HUES6 (cell line): ENCODE data around the gene EXOC3L4.
"Not testable (repeated sequence)": the region's sequence is repeated elsewhere in the genome, so short reads cannot be mapped to it uniquely, and the experiment has no call there.

Source experiments
- H3K27ac ChIP-seq: 2 replicates; pipeline ENCODE4 v1.7.0; 2013; ENCODE audit warnings: low read depth, mild to moderate bottlenecking, low read length, inconsistent platforms
- H3K27me3 ChIP-seq: 2 replicates; pipeline ENCODE4 v1.6.1; 2013; ENCODE audit warnings: low read length; ENCODE audit not compliant: control insufficient read depth, insufficient read depth
- H3K36me3 ChIP-seq: 2 replicates; pipeline ENCODE4 v1.6.1; 2013; ENCODE audit warnings: low read length; ENCODE audit not compliant: control insufficient read depth, insufficient read depth
- H3K4me1 ChIP-seq: 2 replicates; pipeline ENCODE4 v1.6.1; 2013; ENCODE audit warnings: low read length; ENCODE audit not compliant: control insufficient read depth, insufficient read depth
- H3K4me3 ChIP-seq: 2 replicates; pipeline ENCODE4 v1.5.1; 2013; ENCODE audit warnings: low read depth, low read length
- H3K9ac ChIP-seq: one replicate; pipeline ENCODE4 v1.6.1; 2013; ENCODE audit warnings: mild to moderate bottlenecking, low read length
- H3K9me3 ChIP-seq: 2 replicates; pipeline ENCODE4 v1.6.1; 2013; ENCODE audit warnings: low read depth, low read length; ENCODE audit not compliant: control insufficient read depth, insufficient read depth

The EXOC3L4 gene

GRCh38 chr14:103110681-103111231, 16.2 kb downstream of the EXOC3L4 start:
- H3K4me3 ChIP-seq, result peak overlapping the region; percentile 46; the same call in 1 of the 2 replicates
- H3K27ac ChIP-seq, result peak overlapping the region; percentile 87; the same call in 1 of the 2 replicates
- peak overlapping the region; percentile 59 for H3K9ac ChIP-seq
- peaks cover 46% of the 10 kb centered on the region for H3K4me1 ChIP-seq
- peaks cover 7% of the 10 kb centered on the region for H3K27me3 ChIP-seq
- no peaks in the 10 kb centered on the region for H3K9me3 ChIP-seq
- H3K36me3 ChIP-seq, result no peaks in the 10 kb centered on the region

DNA sequence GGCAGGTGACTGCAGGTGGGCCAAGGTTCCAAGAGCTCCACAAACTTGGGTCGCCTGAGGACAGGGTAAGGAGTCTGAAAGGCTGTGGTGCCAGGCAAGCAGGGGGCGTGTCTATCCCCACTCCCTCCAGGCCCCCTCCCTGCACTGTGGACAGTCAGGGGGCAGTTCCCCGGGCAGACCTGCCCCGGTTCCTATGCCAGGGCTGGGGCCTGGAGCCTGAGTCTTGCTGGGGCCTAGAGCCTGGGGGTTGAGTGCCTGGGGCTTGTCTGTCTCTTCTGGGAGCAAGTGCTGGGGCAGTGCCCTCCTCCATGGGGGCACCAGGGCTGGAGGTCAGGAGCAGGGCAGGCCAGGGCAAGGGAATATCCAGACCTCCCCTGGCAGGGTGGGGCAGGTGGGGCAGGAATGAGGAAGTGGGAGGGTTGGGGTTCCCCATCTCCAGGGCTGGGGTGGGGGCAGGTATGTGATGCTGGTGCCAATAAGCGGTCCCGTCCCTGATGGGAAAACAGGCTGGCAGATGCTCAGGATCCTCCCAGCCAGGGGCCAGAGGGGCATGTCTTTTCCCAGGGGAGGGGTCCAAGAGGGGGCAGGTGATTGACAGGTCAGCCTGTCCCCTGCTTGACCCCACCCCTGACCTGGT, 16.8 kb downstream of the EXOC3L4 start:
- H3K9me3 ChIP-seq, result no peaks in the 10 kb centered on the region
- peaks cover 46% of the 10 kb centered on the region for H3K4me1 ChIP-seq
- no peak overlapping the region for H3K4me3 ChIP-seq
- H3K27me3 ChIP-seq, result peaks cover 3% of the 10 kb centered on the region; the same call in 1 of the 2 replicates
- H3K27ac ChIP-seq, result no peak overlapping the region
- no peak overlapping the region for H3K9ac ChIP-seq
- H3K36me3 ChIP-seq, result no peaks in the 10 kb centered on the region

- H3K9ac ChIP-seq, result no peak overlapping the region
- no peak overlapping the region for H3K4me3 ChIP-seq
- no peaks in the 10 kb centered on the region for H3K9me3 ChIP-seq
- no peak overlapping the region for H3K27ac ChIP-seq
- no peaks in the 10 kb centered on the region for H3K27me3 ChIP-seq
- peaks cover 46% of the 10 kb centered on the region for H3K4me1 ChIP-seq
- H3K36me3 ChIP-seq, result no peaks in the 10 kb centered on the region
Observed at GRCh38 chr14:103112400-103113243, 18.1 kb downstream of the EXOC3L4 start.

GRCh38 chr14:103113303-103113702, 18.8 kb downstream of the EXOC3L4 start:
- no peak overlapping the region for H3K9ac ChIP-seq
- no peaks in the 10 kb centered on the region for H3K36me3 ChIP-seq
- H3K9me3 ChIP-seq, result no peaks in the 10 kb centered on the region
- H3K27ac ChIP-seq, result no peak overlapping the region
- no peak overlapping the region for H3K4me3 ChIP-seq
- H3K4me1 ChIP-seq, result peaks cover 41% of the 10 kb centered on the region
- H3K27me3 ChIP-seq, result no peaks in the 10 kb centered on the region

GRCh38 chr14:103113774-103114173, 19.2 kb downstream of the EXOC3L4 start:
- Histone ChIP-seq H3K4me1 (peaks cover 37% of the 10 kb centered on the region), H3K4me3 (no peak overlapping the region)

DNA sequence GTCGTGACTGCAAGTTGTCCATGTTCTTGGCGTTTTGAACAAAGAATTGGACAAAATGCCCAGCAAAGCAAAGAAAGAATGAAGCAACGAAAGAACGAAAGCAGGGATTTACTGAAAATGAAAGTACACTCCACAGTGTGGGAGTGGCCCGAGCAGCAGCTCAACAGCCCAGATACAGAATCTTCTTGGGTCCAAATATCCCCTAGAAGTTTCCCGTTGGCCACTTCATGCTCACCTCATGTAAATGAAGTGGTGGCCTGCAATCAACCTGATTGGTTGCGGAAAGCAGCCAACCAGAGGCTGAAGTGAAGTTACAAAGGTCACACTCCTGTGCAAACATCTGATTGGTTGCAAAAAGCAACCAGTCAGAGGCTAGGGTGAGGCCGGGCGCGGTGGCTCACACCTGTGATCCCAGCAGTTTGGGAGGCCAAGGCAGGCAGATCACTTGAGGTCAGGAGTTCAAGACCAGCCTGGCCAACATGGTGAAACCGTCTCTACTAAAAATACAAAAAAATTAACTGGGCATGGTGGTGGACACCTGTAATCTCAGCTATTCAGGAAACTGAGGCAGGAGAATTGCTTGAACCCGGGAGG, 20.7 kb downstream of the EXOC3L4 start:
- not testable (repeated sequence) for H3K36me3 ChIP-seq, H3K27me3 ChIP-seq, H3K4me3 ChIP-seq, H3K9me3 ChIP-seq, H3K9ac ChIP-seq, H3K27ac ChIP-seq
- peaks cover 33% of the 10 kb centered on the region for H3K4me1 ChIP-seq

More at GRCh38 chr14:103113774-103114173, 19.2 kb downstream of the EXOC3L4 start:
- no peak overlapping the region for H3K27ac ChIP-seq
- no peaks in the 10 kb centered on the region for H3K36me3 ChIP-seq
- no peak overlapping the region for H3K9ac ChIP-seq
- H3K27me3 ChIP-seq, result no peaks in the 10 kb centered on the region
- H3K9me3 ChIP-seq, result no peaks in the 10 kb centered on the region

DNA sequence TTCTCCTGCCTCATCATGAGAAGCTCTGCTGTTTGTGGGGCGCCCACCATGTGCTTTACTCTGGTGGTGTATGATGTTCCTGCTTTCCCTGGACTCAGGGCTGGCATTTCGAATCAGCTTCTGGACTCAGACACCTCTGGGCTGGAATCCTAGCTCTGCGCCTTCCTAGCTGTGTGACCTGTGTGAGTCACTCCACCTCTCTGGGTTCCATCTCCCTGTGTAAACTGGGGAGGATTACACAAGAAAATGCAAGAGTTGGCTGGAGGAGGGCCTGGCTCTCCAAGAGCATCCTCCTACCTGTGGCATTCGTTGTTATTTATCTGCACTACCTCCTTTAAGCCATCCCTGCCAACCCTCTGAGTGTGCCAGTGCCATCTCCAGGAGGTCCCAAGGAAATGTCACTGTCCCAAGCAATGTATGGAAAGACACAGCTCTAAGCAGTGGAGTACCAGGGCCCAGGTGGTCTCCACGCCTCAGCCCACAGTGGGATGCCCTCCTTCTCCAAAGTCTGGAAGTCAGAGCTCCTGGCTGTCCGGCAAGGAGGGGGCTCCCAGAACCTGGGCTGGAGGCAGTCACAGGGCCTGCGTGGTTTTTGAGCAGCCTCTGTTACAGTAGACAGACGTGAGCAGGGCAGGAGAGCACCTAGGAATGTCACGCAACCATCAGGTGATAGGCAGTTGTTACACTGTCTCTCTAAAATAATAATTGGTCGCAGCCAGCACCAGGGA, 21.5 kb downstream of the EXOC3L4 start:
- no peaks in the 10 kb centered on the region for H3K27me3 ChIP-seq
- peaks cover 26% of the 10 kb centered on the region for H3K4me1 ChIP-seq
- no peaks in the 10 kb centered on the region for H3K9me3 ChIP-seq
- H3K27ac ChIP-seq, result no peak overlapping the region
- H3K36me3 ChIP-seq, result no peaks in the 10 kb centered on the region
- H3K9ac ChIP-seq, result no peak overlapping the region
- H3K4me3 ChIP-seq, result no peak overlapping the region

DNA sequence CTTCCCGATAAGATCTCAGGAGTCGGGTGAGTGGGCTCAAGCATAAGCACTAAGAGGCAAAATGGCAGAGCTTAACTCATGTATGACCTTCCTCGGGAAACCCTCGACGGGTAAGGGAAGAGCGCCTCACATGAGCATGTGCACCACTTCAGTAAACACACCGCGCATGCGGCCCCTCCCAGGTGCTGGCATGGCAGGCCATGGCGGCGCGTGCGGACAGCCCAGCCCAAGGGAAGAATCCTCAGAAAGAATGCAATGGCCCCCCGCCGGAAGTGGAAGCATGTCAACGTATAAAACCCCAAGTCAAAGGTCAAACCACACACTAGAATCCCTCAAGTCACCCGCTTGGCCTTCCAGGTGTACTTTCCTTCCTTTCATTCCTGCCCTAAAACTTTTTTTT, 22.1 kb downstream of the EXOC3L4 start:
- H3K27ac ChIP-seq, result no peak overlapping the region
- H3K4me3 ChIP-seq, result no peak overlapping the region
- H3K27me3 ChIP-seq, result no peaks in the 10 kb centered on the region
- no peaks in the 10 kb centered on the region for H3K9me3 ChIP-seq
- no peaks in the 10 kb centered on the region for H3K36me3 ChIP-seq
- H3K4me1 ChIP-seq, result peaks cover 26% of the 10 kb centered on the region
- no peak overlapping the region for H3K9ac ChIP-seq

DNA sequence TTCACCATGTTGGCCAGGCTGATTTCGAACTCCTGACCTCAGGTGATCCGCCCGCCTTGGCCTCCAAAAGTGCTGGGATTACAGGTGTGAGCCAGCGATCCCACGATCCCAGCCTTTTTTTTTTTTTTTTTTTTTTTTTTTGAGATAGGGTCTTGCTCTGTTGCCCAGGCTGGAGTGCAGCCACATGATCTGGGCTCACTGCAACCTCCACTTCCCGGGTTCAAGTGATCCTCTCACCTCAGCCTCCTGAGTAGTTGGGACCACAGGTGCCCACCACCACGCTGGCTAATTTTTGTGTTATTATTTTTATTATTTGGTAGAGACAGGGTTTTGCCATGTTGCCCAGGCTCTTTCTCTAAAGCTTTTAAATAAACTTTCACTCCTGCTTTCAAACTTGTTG, 23.0 kb downstream of the EXOC3L4 start:
- H3K4me1 ChIP-seq, result peaks cover 27% of the 10 kb centered on the region
- H3K9me3 ChIP-seq, H3K4me3 ChIP-seq, H3K9ac ChIP-seq, H3K27me3 ChIP-seq, H3K36me3 ChIP-seq, H3K27ac ChIP-seq: not testable (repeated sequence)

DNA sequence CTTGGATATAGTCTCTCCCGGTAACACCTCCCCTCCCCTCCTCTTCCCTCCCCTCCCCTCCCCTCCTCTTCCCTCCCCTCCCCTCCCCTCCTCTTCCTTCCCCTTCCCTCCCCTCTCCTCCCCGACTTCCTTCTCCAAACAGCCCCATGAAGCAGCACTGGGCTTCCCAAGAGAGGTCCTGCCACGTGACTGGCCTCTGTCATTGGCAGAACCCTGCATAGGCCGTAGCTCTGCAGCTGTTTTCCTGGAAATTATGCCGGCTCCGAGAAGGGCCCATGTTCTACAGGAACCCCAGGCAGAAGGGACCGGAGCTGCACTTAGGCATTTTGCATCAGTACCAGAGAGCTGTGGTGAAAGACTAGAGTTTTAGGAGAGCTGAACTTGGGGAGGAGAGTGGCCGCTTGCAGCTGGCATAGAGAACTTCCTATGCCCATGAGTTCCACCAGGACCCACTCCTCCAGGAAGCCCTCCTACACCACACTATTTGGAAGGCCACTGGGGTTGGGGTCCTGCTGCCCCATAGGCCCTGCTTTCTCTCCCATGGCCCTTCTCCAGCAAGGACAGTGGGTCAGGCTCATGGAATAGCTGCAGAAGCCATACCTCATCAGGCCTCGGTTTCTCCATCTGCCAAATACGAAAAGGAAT, 23.6 kb downstream of the EXOC3L4 start:
- Histone ChIP-seq H3K36me3 (no peaks in the 10 kb centered on the region), H3K9me3 (no peaks in the 10 kb centered on the region), H3K27me3 (no peaks in the 10 kb centered on the region; the same call in 1 of the 2 replicates), H3K4me1 (peaks cover 24% of the 10 kb centered on the region), H3K9ac (no peak overlapping the region), H3K27ac (no peak overlapping the region), H3K4me3 (no peak overlapping the region)
